HS-5 (cell line): ENCODE data around the gene FANK1.
"Not testable (repeated sequence)": the region's sequence is repeated elsewhere in the genome, so short reads cannot be mapped to it uniquely, and the experiment has no call there.

Experiments
- DNase-seq: peaks from one replicate; pipeline ENCODE4 v3.0.0-alpha.2; 2012; ENCODE audit warnings: low read depth

The FANK1 gene

DNA sequence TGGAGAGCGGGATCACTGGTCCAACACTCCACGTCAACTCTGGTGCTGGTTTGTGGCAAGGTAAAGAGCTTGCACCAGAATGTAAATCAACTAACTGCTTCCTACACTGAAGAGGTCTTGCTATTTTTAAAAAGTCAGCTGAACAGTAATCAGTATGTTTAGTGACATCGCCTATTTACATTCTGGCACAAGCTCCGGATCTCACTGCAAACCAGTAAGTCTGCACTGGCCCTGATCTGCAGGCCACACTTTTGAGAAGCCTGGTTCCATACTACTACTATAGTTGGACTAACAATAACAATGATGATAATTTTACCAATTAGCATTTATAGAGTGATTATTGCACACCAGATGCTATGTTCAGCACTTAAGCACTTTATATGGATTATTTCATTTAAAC is 6.9 kb upstream of the FANK1 start:
- DNase-seq = not testable (repeated sequence)

DNA sequence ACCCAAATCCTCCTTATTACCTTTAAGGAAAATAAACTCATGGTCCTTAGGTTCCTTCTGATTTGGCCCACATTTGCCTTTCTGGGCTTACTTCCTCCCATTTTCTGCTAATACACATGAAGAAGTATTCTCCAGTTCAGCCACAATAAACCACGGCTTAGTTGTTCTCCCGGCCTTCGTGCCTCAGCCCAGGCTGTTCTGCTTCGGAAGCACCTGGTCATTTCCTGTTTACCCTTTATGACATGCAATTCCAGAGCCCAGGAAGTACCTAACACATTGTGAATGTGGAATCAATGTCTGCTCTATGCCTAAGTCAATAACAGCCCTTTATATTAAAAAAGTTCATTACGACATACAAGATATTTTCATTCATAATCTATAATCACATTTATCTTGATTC is 4.0 kb upstream of the FANK1 start:
- not testable (repeated sequence) for DNase-seq

DNA sequence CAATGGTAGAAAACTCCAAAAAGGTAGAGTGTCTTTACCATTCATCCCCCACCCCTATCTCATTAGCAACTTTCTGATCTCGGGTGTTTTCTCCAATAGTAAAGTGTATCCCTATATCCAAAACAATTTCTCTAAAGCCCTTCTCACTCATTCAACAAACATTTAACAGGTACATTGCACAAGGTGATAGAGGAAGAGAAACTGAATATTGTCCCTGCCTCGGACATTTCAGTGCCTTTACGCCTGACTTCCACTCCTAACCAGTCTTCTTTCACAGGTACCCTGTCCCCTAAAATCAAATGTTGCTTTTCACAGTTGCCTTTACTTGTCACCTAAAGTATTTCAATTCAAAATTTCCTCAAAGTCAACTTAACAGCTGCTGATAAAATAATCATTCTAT is 2.2 kb upstream of the FANK1 start:
- not testable (repeated sequence) for DNase-seq

DNA sequence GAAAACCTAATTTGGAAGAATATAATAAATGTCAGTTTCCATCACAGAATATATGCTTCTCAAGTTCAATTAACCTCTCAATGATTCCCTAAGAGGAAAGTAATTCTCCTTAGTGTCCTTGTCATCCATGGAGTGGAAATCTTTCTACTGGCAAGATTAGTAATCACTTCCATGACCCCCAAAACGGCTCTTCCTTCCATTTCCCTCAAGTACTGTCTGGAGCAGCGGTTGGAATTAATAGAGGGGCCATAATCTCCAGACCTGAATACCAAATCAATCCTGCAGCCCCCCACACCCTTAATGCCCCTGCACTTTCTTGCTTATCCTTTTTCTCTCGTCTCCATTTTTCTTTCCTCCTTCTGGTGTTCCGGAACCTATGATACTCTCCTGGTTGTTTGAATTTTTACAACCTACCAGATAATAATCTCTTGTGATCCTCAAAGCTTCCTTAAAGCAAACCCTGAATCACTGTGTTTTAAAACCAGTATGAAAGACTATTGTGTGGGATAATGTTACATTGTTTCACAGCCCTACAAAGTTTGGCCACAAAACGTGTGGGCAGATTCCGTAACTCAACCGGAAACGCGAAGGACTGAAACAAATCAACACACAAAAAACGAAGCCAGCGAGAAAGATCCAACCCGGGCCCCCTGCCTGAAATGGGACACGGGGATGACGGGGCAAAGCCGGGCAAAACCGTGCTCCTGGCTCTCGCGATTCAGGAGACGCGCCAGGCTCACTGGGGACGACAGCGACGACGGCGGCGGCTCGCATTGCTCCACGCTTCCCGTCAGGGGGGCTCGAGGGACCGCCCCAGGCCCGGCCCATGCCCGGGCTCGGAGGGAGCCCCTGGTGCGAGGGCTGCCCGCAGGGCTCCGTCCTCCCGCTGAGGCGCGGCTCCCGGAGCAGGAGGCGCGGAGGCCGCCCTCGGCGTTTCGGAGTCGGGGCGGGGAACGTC is 955 bp upstream of the FANK1 start:
- not testable (repeated sequence) for DNase-seq

DNA sequence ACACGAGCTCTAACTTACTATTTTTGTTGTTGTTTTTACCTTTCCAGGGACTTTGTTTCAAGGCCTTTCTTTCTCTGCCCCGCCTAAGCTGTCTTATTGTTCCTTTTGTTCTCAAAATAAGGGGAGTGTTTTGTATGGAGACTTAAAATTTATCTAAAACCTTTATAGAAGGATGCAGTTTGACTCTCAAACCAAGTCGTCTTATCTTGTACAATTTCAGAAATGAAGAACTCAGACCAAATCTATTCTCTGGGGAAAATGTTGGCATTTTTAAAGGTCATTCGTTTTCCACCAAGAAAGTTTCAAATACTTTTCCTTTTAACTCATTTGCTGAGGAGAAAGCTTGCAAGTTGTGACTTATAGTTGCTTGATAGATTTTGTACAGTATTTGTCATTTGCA is 953 bp downstream of the FANK1 start:
- not testable (repeated sequence) for DNase-seq

DNA sequence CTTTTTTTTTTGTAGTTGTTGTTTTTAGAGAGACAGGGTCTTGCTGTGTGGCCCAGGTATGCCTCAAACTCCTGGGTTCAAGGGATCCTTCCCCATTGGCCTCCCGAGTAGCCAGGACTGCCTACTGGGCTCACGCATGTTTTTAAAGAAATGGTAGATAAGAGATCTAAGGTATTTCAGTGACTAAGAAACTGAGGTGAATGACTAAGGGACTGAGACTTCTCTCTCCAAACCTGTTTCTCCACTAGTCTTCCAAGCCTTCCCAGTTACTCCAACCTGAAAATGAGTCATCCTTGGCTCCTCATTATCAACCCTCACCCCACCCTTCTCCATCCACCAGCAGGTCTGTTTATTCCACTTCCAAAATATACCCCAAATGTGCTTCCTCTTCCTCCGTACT is 4.6 kb downstream of the FANK1 start:
- DNase-seq = not testable (repeated sequence)

DNA sequence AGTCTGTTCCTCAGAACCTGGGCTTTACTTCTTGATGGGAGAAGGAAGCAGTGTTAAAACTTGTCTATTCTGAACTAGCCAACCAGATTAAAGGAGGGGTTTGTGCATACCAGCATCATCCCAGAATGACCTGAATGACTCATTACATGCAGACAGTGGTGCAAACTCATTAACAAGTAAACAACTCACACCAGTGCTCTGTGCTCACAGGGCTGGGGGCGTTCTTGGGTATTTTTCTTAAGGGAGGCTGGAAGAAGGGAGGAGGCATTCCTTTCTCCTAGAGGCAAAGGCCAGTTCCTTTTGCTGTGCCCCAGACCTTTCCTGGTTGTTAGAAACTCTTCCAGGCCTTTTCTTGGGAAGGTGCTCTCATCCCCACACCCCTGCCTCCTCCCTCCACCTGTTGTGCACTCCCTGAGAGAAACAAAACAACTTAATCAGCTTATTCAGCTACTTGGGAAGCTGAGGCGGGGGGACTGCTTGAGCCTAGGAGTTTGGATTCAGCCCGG is 6.8 kb downstream of the FANK1 start:
- DNase-seq = not testable (repeated sequence)

DNA sequence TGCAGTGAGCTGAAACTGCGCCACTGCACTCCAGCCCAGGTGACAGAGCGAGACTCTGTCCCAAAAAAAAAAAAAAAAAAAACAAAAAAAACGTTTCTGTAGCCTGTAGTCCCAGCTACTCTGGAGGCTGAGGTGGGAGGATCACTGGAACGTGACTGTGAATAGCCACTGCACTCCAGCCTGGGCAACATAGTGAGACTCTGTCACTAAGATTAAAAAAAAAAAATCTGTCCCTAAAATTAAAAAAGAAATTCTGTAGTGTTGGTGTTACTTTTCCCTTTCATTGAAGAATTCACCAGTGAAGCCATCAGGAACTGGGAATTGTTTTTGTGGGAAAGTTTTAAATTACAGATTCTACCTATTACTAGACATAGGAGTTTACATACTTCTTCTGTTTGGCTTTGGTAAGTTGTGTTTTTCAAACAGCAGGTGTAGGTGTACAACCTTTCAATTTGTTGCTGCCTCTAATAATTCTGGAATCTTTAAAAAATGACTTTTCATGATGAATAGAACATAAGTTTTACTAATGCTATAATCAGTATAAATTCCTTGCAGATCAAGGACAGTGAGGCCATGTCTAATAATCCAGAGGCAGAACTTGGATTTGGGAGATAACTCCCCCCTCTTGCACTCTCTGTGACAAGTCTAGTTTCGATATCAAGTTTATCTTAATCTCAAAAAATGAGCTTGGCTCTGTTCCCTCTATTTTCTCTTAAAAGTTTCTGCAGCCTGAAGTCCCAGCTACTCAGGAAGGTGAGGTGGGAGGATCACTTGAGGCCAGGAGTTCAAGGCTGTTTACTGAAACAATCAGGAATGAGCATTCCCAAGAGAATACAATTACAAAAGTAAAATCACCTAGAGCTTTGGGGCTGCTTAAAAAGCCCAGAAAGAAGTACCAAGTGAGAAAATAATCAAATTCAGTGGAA is 9.0 kb downstream of the FANK1 start:
- DNase-seq = not testable (repeated sequence)

DNA sequence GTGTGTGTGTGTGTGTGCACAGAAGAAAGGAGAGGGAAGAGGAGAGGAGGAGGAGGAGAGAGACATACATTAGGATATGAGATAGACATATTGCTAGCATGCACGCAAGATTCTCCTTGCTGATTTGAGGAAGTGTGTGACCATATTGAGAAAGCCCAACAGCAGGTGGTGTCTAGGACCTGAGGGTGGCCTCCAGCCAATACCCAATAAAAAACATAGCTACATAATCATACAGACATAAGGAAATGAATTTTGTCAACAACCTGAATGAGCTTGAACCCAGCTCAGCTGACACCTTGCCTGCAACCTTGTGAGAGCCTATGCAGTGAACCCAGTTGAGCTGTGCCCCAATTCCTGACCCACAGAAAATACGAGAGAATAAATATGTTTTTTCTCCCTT is 11.2 kb downstream of the FANK1 start:
- not testable (repeated sequence) for DNase-seq

DNA sequence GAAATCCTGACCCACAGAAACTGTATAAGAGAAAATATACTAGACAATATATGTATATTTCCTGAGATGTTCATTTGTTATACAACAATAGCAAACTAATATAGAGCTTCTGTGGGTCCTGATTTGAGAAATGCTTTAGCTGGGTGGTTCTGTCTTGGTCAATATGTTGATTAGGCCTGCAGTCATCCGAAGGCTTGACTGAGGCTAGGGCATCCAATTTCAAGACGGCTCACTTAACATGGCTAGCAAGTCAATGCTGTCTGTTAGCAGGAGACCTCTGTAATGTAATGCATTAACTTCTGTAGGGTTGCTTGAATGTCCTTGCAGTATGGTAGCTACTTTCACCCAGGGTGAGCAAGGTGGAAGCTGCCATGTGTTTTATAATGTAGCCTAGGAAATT is 12.4 kb downstream of the FANK1 start:
- DNase-seq = not testable (repeated sequence)

DNA sequence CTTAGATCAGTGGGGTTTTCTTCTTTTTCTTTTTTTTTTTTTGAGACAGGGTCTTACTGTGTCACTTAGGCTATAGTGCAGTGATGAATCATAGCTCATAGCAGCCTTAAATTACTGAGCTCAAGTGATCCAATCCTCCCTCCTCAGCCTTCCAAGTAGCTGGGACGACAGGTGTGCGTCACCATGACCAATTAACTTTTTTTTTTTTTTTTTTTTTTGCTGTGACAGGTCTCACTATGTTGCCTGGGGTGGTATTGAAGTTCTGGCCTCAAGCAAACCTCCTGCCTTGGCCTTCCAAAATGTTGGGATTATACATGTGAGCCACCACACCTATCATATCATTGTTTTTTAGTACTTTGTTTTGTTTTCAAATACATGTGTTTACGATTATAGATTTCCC is 13.1 kb downstream of the FANK1 start:
- DNase-seq = not testable (repeated sequence)

DNA sequence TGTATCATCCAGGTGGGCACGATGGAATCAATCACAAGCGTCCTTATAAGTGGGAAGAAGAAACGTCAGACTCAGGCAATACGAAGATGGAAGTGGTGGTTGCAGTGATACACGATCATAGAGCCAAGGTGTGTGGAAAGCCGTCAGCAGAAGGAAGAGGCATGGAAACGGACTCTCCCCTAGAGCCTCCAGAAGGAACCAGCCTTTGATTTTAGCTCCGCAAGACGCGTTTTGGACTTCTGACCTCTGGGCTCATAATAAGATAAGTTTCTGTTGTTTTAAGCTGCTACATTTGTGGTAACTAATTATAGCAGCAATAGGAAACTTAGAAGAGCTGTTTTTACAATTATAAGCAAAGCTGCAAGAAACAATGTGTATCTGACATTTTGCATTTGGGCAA is 14.8 kb downstream of the FANK1 start:
- no peak for DNase-seq

DNA sequence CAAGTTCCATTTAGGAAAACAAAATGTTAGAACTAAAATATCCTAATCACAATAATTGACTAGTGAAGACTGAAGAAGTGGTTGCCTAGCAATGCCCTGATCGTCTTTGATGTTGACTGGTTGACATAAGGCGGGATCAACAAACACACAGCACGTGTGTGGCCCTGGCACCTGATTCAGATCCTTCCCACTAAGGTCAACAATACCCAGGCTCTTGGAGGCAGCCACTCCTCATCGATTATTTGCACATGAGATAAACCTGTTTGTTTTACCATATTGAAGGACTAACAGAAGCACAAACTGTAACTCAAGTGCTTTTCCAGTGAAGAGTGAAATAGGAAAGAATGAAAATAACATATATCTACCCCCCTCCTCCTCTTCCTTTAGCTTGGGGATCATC is 15.6 kb downstream of the FANK1 start:
- no peak for DNase-seq

DNA sequence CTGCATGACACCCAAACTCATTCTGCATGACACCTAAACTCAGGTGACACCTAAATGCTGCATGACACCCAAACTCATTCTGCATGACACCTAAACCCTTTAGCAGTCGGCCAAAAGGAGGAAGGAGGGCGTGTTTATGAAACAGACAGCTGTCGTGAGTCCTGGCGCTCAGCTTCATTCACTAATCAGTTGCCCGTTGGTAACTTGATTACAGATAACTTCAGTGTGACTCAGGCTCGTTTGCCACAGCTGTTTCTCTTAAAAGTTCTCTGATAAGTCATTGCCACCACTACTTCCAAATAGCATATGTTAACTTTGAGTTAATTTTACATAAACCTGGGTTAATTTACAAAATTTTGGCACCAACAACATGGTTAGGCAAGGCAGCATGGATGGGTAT is 16.9 kb downstream of the FANK1 start:
- not testable (repeated sequence) for DNase-seq

DNA sequence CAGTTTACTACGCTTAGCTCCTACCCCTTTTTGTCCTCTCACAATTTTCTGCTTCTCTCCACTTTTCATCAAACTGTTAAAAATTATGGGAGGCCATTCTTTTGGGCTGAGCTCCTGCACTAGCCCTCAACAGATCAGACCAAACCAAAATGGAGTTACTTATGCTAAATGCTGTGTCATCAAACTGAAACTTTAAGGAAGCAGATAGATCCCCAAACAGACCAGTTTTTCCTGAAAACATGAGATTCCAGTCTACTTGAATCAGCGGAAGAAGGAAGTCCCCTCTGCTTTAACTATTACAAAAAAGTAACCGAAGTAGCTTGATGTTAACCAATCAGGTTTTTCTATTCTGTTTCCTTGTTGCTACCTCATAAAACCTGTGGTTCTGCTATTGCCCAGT is 20.6 kb downstream of the FANK1 start:
- DNase-seq = no peak

DNA sequence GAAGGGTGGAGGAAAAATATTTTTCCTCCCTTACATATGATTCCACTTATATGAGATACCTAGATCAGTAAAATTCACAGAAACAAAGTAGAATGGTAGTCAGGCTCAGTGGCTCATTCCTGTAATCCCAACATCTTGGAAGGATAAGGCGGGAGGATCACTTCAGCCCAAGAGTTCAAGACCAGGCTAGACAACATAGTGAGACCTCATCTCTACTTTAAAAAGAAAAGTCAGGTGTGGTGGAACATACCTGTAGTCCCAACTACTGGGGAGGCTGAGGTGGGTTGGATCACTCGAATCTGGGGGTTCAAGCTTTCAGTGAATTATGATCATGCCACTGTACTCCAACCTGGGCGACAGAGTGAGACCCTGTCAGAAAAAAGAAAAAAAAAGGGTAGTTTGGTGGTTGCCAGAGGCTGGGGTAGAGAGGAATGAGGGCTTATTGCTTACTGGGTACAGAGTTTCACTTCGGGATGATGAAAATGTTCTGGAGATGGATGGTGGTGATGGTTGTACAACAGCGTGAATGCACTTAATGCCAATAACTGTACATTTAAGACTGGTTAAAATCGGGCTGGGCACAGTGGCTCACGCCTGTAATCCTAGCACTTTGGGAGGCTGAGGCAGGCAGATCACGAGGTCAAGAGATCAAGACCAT is 21.5 kb downstream of the FANK1 start:
- DNase-seq = not testable (repeated sequence)

DNA sequence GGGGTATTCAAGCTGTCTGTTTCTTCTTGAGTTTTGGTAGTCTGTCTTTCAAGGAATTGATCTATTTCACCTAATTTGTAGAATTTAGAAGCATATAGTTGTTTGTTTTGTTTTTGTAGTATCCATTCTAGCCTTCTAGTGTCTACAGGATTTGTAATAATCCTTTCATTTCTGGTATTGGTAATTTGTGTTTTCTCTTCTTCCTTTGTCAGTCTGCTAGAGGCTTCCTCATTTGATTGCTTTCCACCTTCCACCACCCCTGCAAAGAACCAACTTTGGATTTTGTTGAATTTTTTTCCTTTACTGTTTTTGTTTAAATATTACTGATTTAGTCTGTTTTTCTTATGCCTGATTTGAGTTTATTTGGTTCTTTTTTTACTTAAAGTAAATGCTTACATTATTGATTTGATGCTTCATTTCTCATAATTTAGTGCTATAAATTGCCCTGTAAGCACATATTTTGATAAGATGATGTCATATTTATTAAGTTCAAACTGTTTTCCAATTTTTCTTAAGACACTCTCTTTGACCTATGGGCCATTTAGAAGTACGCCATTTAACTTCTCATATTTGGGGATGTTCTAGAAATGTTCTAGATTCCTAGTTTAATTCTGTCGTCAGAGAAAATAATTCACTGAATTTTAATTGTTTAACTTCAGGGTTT is 25.4 kb downstream of the FANK1 start:
- DNase-seq = not testable (repeated sequence)

DNA sequence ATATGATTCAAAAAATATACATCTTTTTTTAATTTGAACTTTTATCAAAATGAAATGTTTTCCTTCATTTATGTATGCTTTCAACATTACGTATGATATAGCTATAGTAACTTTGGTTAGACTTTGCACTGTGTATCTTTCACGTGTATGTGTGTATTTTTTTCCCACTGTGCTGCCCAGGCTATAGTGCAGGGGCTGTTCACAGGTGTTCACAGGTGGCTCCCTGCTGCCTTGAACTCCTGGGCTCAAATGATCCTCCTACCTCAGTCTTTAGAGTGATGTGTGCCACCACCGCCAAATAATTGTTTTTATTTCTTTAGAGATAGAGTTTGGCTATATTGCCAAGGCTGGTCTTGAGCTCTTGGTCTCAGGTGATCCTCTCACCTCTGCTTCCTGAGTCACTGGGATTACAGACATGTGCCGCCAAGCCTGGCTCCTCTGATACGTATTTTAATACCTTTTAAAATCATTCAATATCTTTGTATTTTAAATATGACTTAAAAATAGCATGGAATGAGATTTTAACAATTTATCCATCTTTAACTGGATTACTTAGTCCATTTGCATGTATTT is 29.0 kb downstream of the FANK1 start:
- DNase-seq = no peak

DNA sequence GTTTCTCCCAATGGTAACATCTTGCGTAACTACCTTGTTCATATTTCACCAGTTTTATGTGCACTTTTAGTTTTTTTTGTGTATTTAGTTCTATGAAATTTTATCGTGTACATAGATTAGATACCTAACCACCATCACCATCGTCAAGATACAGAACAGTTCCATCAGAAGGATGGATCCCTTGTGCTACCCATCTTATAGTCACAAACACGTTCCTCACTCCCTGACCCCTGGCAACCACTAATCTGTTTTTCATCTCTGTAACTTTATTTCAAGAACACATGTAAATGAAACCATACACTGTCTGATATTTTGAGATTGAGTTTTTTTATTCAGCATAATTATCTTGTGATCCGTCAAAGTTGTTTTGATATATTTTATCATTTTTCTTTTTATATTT is 29.9 kb downstream of the FANK1 start:
- DNase-seq = no peak

DNA sequence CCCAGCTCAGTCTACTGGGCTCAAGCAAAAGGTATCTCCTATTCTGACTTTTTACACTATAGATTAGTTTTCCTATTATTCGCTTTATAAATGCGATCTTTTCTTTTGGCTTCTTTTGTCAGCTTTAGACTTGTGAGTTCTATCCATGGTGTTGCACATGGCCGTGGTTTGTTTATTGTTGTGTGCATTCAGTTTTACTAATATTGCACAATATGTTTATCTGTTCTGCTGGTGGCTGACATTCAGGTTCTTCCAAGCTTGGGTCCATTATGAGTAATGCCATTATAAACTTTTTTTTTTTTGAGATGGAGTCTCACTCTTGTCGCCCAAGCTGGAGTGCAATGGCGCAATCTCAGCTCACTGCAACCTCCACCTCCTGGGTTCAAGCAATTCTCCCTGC is 30.9 kb downstream of the FANK1 start:
- DNase-seq = not testable (repeated sequence)
